Stimulated activated CD8-positive, alpha-beta memory T cell treated with anti-CD3 and anti-CD28 coated beads, Interleukin-4, amount 100 ng/mL, for 24 hours (primary cell): Measurements from ENCODE around the gene GDI1.
"Not testable (repeated sequence)": the region's sequence is repeated elsewhere in the genome, so short reads cannot be mapped to it uniquely, and the experiment has no call there.

Experiments used
- DNase-seq: peaks from one replicate; pipeline ENCODE4 v3.0.0-alpha.2; 2020; ENCODE audit warnings: low read depth

GDI1 gene

GRCh38 chrX:154436983-154437752 is at the start of gene GDI1:
Gene GDI1, plus strand, starts transcription at chrX:154437154. Its CDS starts 101 bp downstream, at chrX:154437255.
- DNase-seq, result peak; percentile 42

DNA sequence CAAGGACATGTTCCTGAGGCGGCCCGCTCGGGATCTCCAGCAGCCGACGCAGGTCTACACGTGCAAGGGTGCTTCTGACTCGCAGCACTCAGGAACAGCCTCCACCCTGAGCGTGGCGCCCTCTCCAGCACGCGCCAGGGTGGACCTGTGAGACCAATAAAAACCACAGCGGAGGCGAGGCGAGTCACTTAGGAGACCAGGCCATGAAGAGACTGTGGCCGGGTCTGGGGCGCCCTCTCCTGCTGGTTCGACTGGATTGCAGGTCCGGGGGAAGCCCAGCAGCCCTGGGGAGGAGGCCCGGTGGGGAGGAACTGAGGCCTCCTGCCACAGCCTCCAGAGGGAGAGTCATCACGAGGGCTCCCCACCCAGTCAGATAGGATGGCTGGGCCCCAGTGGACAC is 48.9 kb upstream of the GDI1 start:
- not testable (repeated sequence) for DNase-seq

GRCh38 chrX:154388649-154389048 is 48.3 kb upstream of the GDI1 start:
- not testable (repeated sequence) for DNase-seq

DNA sequence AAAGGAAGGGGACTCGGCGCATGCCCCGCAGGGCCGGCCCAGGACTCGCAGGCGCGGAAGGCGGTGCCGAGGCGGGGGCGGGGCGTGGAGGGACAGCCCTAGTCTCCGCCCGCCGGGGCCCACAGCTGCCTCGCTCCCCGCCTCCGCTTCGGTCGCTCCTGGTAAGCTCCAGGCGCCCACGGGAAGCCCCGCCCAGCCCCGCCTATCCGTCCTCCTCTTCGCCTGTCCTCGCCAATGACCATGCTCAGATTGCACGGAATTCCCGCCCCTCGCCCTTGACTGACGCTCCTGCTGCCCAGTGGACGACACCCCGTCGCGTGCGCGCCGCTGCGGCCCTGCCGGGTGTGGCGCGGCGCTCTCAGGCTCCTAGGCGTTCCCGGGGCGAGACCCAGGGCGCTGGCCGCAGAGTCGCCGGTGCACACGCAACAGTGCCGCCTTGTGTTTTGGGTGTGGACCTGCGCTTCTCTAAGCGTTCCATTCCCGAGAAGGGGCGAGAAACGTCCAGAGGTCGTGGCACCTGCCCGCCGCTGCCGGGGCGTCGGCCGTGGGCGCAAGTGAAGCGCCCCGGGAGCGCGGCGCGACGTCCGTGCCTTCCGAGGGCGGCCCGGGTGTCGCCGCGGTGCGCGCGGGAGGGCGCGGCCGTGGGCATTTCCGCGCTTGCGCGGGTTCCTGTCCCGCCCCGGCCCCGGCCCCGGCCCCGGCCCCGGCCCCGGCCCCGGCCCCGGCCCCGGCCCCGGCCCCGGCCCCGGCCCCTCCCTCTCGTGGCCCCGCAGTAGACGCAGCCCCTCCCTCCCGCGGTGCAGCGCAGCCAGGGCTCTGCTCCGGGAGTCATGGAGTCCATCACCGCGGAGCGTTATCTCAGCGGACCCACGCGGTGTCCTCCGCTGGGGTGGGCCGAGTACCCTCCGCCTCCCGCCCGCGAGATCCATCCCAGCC is 46.9 kb upstream of the GDI1 start:
- not testable (repeated sequence) for DNase-seq

DNA sequence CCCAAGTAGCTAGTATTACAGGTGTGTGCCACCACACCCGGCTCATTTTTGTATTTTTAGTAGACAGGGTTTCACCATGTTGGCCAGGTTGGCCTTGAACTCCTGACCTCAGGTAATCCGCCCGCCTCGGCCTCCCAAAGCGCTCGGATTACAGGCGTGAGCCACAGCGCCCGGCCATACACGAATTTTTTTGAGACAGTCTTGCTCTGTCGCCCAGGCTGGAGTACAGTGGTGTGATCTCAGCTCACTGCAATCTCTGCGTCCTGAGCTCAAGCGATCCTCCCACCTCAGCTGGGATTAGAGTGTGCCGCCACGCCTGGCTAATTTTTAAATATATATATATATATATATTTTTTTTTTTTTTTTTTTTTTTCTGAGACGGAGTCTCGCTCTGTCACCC is 40.6 kb upstream of the GDI1 start:
- not testable (repeated sequence) for DNase-seq

DNA sequence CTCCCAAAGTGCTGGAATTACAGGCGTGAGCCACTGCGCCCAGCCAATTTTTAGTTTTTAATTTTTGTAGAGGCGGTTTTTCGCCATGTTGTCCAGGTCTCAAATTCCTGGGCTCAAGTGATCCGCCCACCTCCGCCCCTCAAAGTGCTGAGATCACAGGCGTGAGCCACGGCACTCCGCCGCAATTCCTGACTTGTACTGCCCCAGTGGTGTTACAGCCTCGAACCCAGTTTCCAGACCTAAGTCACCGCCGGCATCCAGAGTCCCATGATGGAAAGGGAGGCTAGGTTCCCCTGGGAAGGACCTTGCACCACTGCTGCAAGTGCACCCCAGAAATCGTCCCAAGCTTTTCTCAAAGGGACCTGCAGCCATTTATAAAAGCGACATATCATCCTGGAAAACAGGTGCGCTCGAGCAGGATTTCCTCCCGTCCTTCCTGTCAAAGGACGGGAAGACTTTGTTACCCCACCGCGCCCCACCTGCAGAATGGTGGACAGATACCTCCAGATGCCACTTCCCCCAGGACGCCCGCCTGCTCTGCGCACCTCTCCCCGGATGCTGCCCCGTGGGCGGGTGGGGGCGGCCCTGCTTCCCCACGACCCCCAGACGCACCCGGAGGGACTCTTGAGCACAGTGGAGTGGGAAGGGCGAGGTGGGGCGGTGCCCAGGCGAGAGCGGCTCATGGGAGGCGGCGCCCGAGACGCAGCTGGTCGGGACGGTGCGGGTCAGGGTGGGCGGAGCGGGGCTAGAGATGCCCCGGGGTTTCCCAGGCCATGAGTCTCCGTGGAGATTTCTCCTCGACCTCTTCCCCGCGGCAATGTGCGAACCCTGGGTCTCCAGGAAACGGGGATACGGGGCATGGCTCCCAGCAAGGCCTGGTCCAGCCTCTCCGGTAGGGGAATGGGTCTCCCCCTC is 39.7 kb upstream of the GDI1 start:
- DNase-seq, result peak; percentile 68

DNA sequence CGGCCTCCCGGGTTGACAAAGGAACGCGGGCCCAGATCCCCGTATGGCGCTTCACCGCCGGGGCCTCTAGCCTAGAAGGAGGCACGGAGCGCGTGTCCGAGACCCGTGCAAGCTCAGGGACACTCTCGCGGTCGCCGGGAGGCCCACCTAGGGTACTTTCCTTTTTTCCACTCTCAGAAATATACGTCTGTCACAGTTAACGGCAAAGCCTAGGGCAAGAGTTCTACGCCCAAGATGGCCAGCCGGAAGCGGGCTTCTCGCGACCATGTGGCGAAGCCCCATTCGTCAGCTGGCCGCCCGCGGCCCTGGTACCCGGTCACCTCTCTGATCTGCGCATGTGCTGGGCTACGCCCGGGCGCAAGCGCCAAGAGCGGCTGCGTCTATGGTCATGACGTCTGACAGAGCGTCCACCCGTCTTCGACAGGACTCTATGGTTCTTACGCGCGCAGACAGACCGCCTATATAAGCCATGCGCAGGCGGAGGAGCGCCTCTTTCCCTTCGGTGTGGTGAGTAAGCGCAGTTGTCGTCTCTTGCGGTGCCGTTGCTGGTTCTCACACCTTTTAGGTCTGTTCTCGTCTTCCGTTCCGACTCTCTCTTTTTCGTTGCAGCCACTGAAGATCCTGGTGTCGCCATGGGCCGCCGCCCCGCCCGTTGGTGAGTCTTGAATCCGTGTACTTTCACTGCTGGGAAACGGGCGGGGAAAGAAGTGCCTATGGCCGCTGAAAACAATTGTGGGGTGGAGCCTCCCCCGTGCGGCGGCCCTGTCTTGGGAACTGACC is 38.9 kb upstream of the GDI1 start, which contains the start of gene RPL10:
Gene RPL10, plus strand, starts transcription at position 490 of the 780 bp plus-strand sequence. Its CDS starts 143 bp downstream, at position 633.
- peak; percentile 76 for DNase-seq

GRCh38 chrX:154398668-154399526 is 38.1 kb upstream of the GDI1 start:
- DNase-seq, result peak; percentile 64

DNA sequence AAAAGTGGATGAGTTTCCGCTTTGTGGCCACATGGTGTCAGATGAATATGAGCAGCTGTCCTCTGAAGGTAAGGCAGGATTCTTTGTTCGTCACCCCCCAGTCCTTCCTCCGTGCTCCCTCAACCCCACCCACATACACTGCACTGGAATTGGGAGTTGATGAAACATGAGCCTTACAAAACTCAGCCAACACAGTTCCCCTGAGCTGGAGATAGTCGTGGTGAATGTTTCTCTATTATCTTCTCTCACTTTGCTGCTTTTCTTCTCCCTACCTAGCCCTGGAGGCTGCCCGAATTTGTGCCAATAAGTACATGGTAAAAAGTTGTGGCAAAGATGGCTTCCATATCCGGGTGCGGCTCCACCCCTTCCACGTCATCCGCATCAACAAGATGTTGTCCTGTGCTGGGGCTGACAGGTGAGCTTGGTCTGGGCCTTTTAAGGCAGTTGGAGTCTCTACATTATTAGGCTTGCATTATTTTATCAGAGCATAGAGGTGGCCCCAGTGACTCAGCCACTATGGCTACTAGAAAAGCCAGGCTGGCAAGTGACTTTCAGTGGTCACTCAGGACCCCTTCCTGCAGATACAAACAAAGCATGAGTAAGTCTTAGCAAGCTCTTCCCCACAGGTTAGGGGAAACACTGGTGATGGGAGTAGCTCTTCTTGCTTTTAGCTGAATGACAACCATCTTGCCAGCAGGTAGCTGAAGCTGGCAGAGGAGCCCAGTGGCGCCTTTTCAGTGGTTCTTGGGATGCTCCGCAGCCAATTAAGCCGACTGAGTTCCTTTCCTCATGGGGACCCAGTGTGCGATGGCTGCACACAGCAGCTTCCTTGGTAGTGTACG is 37.2 kb upstream of the GDI1 start:
- no peak for DNase-seq

GRCh38 chrX:154400369-154400817 is 36.6 kb upstream of the GDI1 start:
- not testable (repeated sequence) for DNase-seq

DNA sequence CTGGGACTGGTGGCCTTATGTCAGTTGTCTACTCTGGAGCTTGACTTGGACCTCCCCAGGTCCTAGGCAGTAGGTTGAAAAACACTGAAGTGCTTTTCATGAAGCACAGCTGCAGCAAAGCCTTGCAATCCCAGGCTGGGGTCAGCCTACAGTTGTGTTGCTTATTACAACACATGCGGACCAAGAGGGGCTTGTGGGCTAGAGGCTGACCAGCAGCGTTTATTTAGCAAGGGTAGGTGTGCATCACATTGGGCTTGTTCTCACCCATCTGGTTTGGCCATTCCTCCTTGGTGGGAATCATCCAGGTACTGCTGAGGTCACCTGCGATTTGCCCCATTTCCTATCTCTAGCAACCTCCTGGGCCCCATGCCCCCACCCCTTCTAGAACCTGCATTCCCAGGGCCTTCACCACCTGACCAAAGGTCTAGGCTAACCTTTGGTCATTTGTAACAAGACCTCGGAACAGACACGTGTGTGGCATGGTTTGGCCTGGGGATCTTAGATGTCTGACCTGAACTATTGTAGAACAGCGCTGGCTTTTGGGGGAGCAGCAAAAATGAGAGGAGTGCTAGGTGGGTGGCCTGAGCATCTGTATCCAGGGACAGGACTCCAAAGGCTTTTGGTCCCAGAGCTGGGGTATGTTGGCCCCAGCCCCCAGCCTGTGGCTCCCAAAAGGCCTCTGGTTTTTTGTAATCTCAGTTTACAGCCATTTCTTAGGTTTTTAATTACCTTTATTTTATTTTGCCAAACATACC is 35.7 kb upstream of the GDI1 start:
- no peak for DNase-seq

- DNase-seq, result no peak
Observed at GRCh38 chrX:154401918-154402621, 34.9 kb upstream of the GDI1 start.

DNA sequence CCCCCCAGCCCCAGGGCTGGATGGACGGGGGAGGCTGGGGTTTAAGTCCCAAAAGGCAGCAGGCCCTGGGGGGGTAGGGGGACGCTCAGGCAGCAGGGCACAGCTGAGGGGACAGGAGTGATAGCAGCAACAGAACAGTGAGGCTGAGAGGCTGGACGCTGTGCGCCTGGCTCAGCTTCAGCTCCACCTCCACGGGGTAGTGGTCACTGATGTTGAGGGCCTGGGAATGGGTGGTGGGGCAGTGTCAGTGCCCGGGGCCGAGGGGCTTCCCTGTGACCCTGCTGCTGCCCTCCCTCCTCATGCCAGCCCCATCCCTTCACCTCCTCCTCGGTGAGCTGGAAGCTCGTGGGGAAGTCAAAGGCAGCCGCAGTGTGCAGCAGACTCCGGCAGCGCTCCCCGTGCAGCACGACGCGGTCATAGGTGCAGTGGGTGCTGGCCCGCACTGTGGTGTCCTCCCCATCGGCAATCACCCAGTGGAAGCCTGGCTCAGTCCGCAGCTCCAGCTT is 34.3 kb upstream of the GDI1 start:
- no peak for DNase-seq

DNA sequence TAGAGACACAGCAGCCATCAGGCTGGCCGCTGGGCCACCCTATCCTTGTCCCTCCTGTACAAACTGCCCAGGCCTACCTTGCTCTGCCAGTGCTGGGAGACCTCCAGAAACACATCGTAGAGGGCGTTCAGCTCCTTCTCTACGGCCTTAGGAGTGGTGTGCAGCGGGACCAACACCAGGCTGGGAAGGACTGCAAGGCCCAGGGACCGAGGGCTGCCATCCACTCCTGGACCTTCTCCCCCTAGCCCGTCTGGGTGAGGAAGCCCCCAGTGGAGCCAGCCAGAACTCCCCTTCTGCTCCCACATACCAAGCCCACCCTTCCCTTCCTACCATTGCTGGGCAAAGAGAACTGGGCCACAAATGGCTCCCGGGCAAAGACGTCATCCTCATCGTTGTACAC is 33.8 kb upstream of the GDI1 start:
- no peak for DNase-seq

- DNase-seq, result no peak
Observed at GRCh38 chrX:154403858-154404257, 33.1 kb upstream of the GDI1 start.

- DNase-seq, result no peak
Observed at GRCh38 chrX:154404625-154405192, 32.2 kb upstream of the GDI1 start.

DNA sequence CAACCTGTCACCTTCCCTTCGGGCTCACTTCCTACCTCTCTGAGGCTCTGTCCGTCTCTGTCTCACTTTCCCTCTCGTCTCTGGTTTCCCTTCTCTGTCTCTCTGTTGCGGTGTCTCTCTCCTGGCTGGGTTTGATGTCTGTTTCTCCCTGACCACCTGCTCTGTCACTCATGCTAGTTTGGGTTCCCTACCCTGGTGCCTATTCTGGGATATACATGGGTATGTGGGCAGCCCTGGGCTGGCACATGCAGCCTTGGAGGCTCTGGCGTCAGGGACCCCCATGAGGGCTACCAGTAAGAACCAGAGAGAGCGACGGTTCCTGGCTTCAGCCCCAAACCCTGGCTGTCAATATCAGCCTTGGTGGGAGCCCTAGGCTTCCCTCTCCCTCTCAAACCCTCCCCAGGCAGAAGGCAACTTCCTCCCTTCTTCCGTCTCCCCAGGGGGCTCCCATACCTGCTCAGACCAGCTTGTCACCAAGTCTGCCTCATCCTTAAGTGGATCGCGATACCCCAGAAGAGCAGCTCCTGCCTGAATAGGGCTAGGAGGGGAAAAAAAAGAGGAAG is 28.2 kb upstream of the GDI1 start:
- DNase-seq, result no peak
